GM23338 (cell line): ENCODE measurements around the gene FER. TPM values are rescaled to one million over a fixed set of nuclear protein-coding genes. Genes with fewer than 3 reads are reported as not detected.

ENCODE experiments used
- ATAC-seq: fragments of 200-7000 bp; cut with Tn5 transposase; 3 replicates; pipeline ENCODE4 v1.9.1; 2020
- DNase-seq: peaks from one replicate; pipeline ENCODE4 v3.0.0-alpha.2; 2015; ENCODE audit warnings: low spot score
- H2AFZ ChIP-seq: fragments of 200-600 bp; sonication (generic); 2 replicates; pipeline ENCODE4 v1.8.0; 2016; ENCODE audit warnings: antibody characterized with exemption, mild to moderate bottlenecking, moderate library complexity
- H3F3A ChIP-seq: fragments of 200-600 bp; sonication (generic); replicated peaks from 2 replicates; pipeline ENCODE4 v1.8.0; 2017; ENCODE audit warnings: antibody characterized with exemption, mixed run types, low read depth
- H3K27ac ChIP-seq: fragments of 200-600 bp; sonication (generic); 2 replicates; pipeline ENCODE4 v1.6.1; 2016; ENCODE audit warnings: low read depth
- H3K27me3 ChIP-seq: fragments of 200-600 bp; sonication (generic); 2 replicates; pipeline ENCODE4 v1.8.0; 2016; ENCODE audit warnings: mild to moderate bottlenecking, mixed run types, moderate library complexity; ENCODE audit not compliant: insufficient read depth
- H3K36me3 ChIP-seq: fragments of 200-600 bp; sonication (generic); 2 replicates; pipeline ENCODE4 v1.8.0; 2016; ENCODE audit warnings: mild to moderate bottlenecking; ENCODE audit not compliant: insufficient read depth
- H3K4me1 ChIP-seq: fragments of 200-600 bp; sonication (generic); 2 replicates; pipeline ENCODE4 v1.8.0; 2016; ENCODE audit warnings: mild to moderate bottlenecking, moderate library complexity; ENCODE audit not compliant: insufficient read depth
- H3K4me2 ChIP-seq: fragments of 200-600 bp; sonication (generic); 2 replicates; pipeline ENCODE4 v1.7.1; 2017; ENCODE audit warnings: mixed run types
- H3K4me3 ChIP-seq: fragments of 200-600 bp; sonication (generic); 2 replicates; pipeline ENCODE4 v1.6.1; 2016; ENCODE audit warnings: mixed run types
- H3K79me2 ChIP-seq: fragments of 200-600 bp; sonication (generic); replicated peaks from 2 replicates; pipeline ENCODE4 v1.8.0; 2017; ENCODE audit warnings: mild to moderate bottlenecking; ENCODE audit not compliant: insufficient read depth
- H3K9me2 ChIP-seq: fragments of 200-600 bp; sonication (generic); 2 replicates; pipeline ENCODE4 v1.8.0; 2017; ENCODE audit not compliant: insufficient read depth
- H4K20me1 ChIP-seq: fragments of 200-600 bp; sonication (generic); replicated peaks from 2 replicates; pipeline ENCODE4 v1.8.0; 2017; ENCODE audit warnings: mild to moderate bottlenecking; ENCODE audit not compliant: insufficient read depth
- H3K27ac Mint-ChIP-seq: 2 replicates; pipeline ENCODE4 v1.8.0; 2020; ENCODE audit warnings: inconsistent platforms, mild to moderate bottlenecking, moderate library complexity, mixed read lengths
- H3K27me3 Mint-ChIP-seq: 3 replicates; pipeline ENCODE4 v1.8.0; 2022; ENCODE audit warnings: low read depth, mild to moderate bottlenecking, moderate library complexity, mixed read lengths, inconsistent platforms; ENCODE audit not compliant: insufficient read depth, poor library complexity
- H3K36me3 Mint-ChIP-seq: 3 replicates; pipeline ENCODE4 v1.8.0; 2021; ENCODE audit warnings: low read depth, mild to moderate bottlenecking, inconsistent platforms, moderate library complexity, mixed read lengths
- H3K4me1 Mint-ChIP-seq: 3 replicates; pipeline ENCODE4 v1.8.0; 2020; ENCODE audit warnings: mild to moderate bottlenecking, inconsistent platforms, mixed read lengths
- H3K4me3 Mint-ChIP-seq: 3 replicates; pipeline ENCODE4 v1.8.0; 2021; ENCODE audit warnings: moderate library complexity, mild to moderate bottlenecking, inconsistent platforms, mixed read lengths
- H3K9me3 Mint-ChIP-seq: 3 replicates; pipeline ENCODE4 v1.8.0; 2020; ENCODE audit warnings: moderate library complexity, mild to moderate bottlenecking, inconsistent platforms, mixed read lengths
- CREB1 ChIP-seq: fragments of 250-450 bp; sonication (Bioruptor Pico); IDR thresholded peaks from 2 replicates; pipeline ENCODE4 v1.5.0; 2020; ENCODE audit warnings: low read depth, mild to moderate bottlenecking, moderate library complexity
- CTCF ChIP-seq, 2 experiments: fragments of 200-600 bp in 1 of 2; sonication (generic) in 1 of 2; conservative IDR thresholded peaks; 2 replicates each; pipeline versions ENCODE4 v1.5.1 to v1.6.1; 2016 to 2017; ENCODE audit warnings: antibody characterized with exemption in 2 of 2, low read depth in 2 of 2, mild to moderate bottlenecking in 2 of 2, moderate library complexity in 1 of 2
- EZH2 ChIP-seq: fragments of 200-600 bp; sonication (generic); IDR thresholded peaks from one replicate; pipeline ENCODE4 v1.8.0; 2017; ENCODE audit warnings: antibody characterized with exemption, mild to moderate bottlenecking, low read depth; ENCODE audit not compliant: unreplicated experiment
- JUNB ChIP-seq: IDR thresholded peaks from one replicate; pipeline ENCODE4 v1.6.1; 2016; ENCODE audit warnings: antibody characterized with exemption; ENCODE audit not compliant: unreplicated experiment
- NANOG ChIP-seq: IDR thresholded peaks from 2 replicates; pipeline ENCODE4 v1.6.1; 2016; ENCODE audit warnings: antibody characterized with exemption, borderline replicate concordance
- REST ChIP-seq: IDR thresholded peaks from one replicate; pipeline ENCODE4 v1.6.1; 2018; ENCODE audit warnings: antibody characterized with exemption; ENCODE audit not compliant: unreplicated experiment
- STAT1 ChIP-seq: IDR thresholded peaks from one replicate; pipeline ENCODE4 v1.6.1; 2016; ENCODE audit warnings: antibody characterized with exemption; ENCODE audit not compliant: unreplicated experiment
- ZNF331 ChIP-seq: fragments of 250-450 bp; sonication (Bioruptor Pico); IDR thresholded peaks from 2 replicates; pipeline ENCODE4 v1.5.0; 2020; ENCODE audit warnings: low read depth, mild to moderate bottlenecking, moderate library complexity
- ZNF462 ChIP-seq: fragments of 250-450 bp; sonication (Bioruptor Pico); IDR thresholded peaks from 2 replicates; pipeline ENCODE4 v1.5.0; 2020; ENCODE audit warnings: mild to moderate bottlenecking, moderate library complexity
- polyA plus RNA-seq: library from polyadenylated mRNA; unstranded; fragments of >200 nt; fragmentation: Nextera tagmentation; extraction: Ambion mirVana; gene quantifications from 2 replicates; pipeline ENCODE4 v1.2.1, GENCODE V29; 2016
- total RNA-seq: library from RNA; depleted of rRNA; stranded (reverse); fragments of >200 nt; shearing (Covaris generic); gene quantifications from 2 replicates; pipeline ENCODE4 v1.2.3, GENCODE V29; 2014

Gene FER
- total and polyA plus RNA-seq, 2 experiments from 2014 or later, result 17.4 to 34.8 TPM

GRCh38 chr5:108763222-108763916, 15.7 kb downstream of the FER start:
- no peaks in the 10 kb centered on the region for H3K9me2 ChIP-seq
- H3K27ac Mint-ChIP-seq, result no peak overlapping the region
- peak overlapping the region; percentile 2; the same call in 1 of the 2 replicates for H3K4me2 ChIP-seq

More at GRCh38 chr5:108763222-108763916, 15.7 kb downstream of the FER start:
- H3K4me3 Mint-ChIP-seq, result no peak overlapping the region
- H3K4me3 ChIP-seq, result no peak overlapping the region
- no peaks in the 10 kb centered on the region for H3F3A ChIP-seq
- H3K4me1 ChIP-seq, result peaks cover 22% of the 10 kb centered on the region
- peaks cover 5% of the 10 kb centered on the region; the same call in 2 of the 3 replicates for H3K9me3 Mint-ChIP-seq
- no peaks in the 10 kb centered on the region for H3K27me3 Mint-ChIP-seq
- no peaks in the 10 kb centered on the region for H3K36me3 ChIP-seq
- H3K36me3 Mint-ChIP-seq, result peaks cover 12% of the 10 kb centered on the region; the same call in 2 of the 3 replicates
- peak; percentile 48; the same call in 2 of the 3 replicates for ATAC-seq
- peaks cover 12% of the 10 kb centered on the region for H3K79me2 ChIP-seq
- no peak overlapping the region for H2AFZ ChIP-seq
- no peak for TF ChIP-seq ZNF462 (CRISPR knock-in tag)
- TF ChIP-seq CREB1 (CRISPR knock-in tag), result no peak
- TF ChIP-seq NANOG, result no peak
- TF ChIP-seq REST, result no peak
- TF ChIP-seq ZNF331 (CRISPR knock-in tag), result no peak
- TF ChIP-seq EZH2, result no peak
- TF ChIP-seq JUNB, result no peak
- no peak for TF ChIP-seq STAT1
- TF ChIP-seq CTCF (conservative IDR thresholded peaks at IDR 0.05; ENCODE audit: low read depth in 2 of 2), result no peak
- H4K20me1 ChIP-seq, result no peaks in the 10 kb centered on the region
- H3K27me3 ChIP-seq, result no peaks in the 10 kb centered on the region
- peaks cover 23% of the 10 kb centered on the region for H3K4me1 Mint-ChIP-seq
- H3K27ac ChIP-seq, result no peak overlapping the region
- DNase-seq, result peak; percentile 16
